H9 (cell line): ENCODE results near the gene PARD3. TPM values are rescaled to one million over a fixed set of nuclear protein-coding genes. Genes with fewer than 3 reads are reported as not detected.

ENCODE experiments used
- DNase-seq: peaks from one replicate; pipeline ENCODE4 v3.0.0-alpha.2; 2017
- H2AFZ ChIP-seq: one replicate; pipeline ENCODE4 v1.6.1; 2013; ENCODE audit warnings: mild to moderate bottlenecking, low read length, control low read depth, moderate library complexity
- H2AK5ac ChIP-seq: 2 replicates; pipeline ENCODE4 v1.6.1; 2013; ENCODE audit warnings: low read length, control low read depth, mixed read lengths; ENCODE audit not compliant: insufficient read length
- H2BK120ac ChIP-seq: one replicate; pipeline ENCODE4 v1.6.1; 2013; ENCODE audit warnings: low read depth, mild to moderate bottlenecking, low read length, control low read depth, inconsistent platforms; ENCODE audit not compliant: poor library complexity, severe bottlenecking
- H2BK12ac ChIP-seq: 2 replicates; pipeline ENCODE4 v1.6.1; 2013; ENCODE audit warnings: low read length, control low read depth, mixed read lengths, low read depth; ENCODE audit not compliant: insufficient read length
- H2BK15ac ChIP-seq: 2 replicates; pipeline ENCODE4 v1.6.1; 2013; ENCODE audit warnings: low read depth, low read length, control low read depth
- H2BK20ac ChIP-seq: one replicate; pipeline ENCODE4 v1.6.1; 2013; ENCODE audit warnings: low read depth, mild to moderate bottlenecking, low read length, control low read depth, inconsistent platforms; ENCODE audit not compliant: poor library complexity, severe bottlenecking
- H2BK5ac ChIP-seq: 2 replicates; pipeline ENCODE4 v1.6.1; 2013; ENCODE audit warnings: low read length, control low read depth, mixed read lengths; ENCODE audit not compliant: insufficient read length
- H3K14ac ChIP-seq: 2 replicates; pipeline ENCODE4 v1.6.1; 2013; ENCODE audit warnings: low read length, control low read depth; ENCODE audit not compliant: insufficient read depth
- H3K18ac ChIP-seq: 2 replicates; pipeline ENCODE4 v1.6.1; 2013; ENCODE audit warnings: low read depth, mild to moderate bottlenecking, mixed read lengths, low read length, control low read depth; ENCODE audit not compliant: insufficient read length
- H3K23ac ChIP-seq: 2 replicates; pipeline ENCODE4 v1.6.1; 2013; ENCODE audit warnings: low read length, control low read depth, mixed read lengths, low read depth; ENCODE audit not compliant: insufficient read length
- H3K23me2 ChIP-seq: 2 replicates; pipeline ENCODE4 v1.6.1; 2013; ENCODE audit warnings: low read depth, mild to moderate bottlenecking, mixed read lengths, low read length, control low read depth; ENCODE audit not compliant: insufficient read length, poor library complexity, severe bottlenecking
- H3K27ac ChIP-seq: 2 replicates; pipeline ENCODE4 v1.5.1; 2013; ENCODE audit warnings: low read length, control low read depth, mixed read lengths, low read depth; ENCODE audit not compliant: insufficient read length
- H3K27me3 ChIP-seq: 2 replicates; pipeline ENCODE4 v1.6.1; 2013; ENCODE audit warnings: low read length, control low read depth, inconsistent platforms; ENCODE audit not compliant: insufficient read depth
- H3K4ac ChIP-seq: 2 replicates; pipeline ENCODE4 v1.6.1; 2013; ENCODE audit warnings: low read depth, mild to moderate bottlenecking, control low read depth, inconsistent platforms, low read length, moderate library complexity
- H3K4me1 ChIP-seq: 2 replicates; pipeline ENCODE4 v1.6.1; 2013; ENCODE audit warnings: low read length, control low read depth, inconsistent platforms; ENCODE audit not compliant: insufficient read depth
- H3K4me2 ChIP-seq: 2 replicates; pipeline ENCODE4 v1.6.1; 2013; ENCODE audit warnings: low read length, control low read depth, mixed read lengths; ENCODE audit not compliant: insufficient read length, insufficient read depth
- H3K56ac ChIP-seq: 2 replicates; pipeline ENCODE4 v1.6.1; 2013; ENCODE audit warnings: low read depth, mild to moderate bottlenecking, mixed read lengths, low read length, control low read depth; ENCODE audit not compliant: insufficient read length
- H3K79me1 ChIP-seq: 2 replicates; pipeline ENCODE4 v1.6.1; 2013; ENCODE audit warnings: low read depth, mild to moderate bottlenecking, moderate library complexity, low read length, control low read depth, inconsistent platforms; ENCODE audit not compliant: insufficient read depth, poor library complexity, severe bottlenecking
- H3K79me2 ChIP-seq: 2 replicates; pipeline ENCODE4 v1.6.1; 2013; ENCODE audit warnings: low read length, control low read depth, inconsistent platforms; ENCODE audit not compliant: insufficient read depth
- H3K9ac ChIP-seq: 2 replicates; pipeline ENCODE4 v1.6.1; 2013; ENCODE audit warnings: low read length, control low read depth, mixed read lengths; ENCODE audit not compliant: insufficient read length; ENCODE audit errors: extremely low read depth
- H3K9me3 ChIP-seq: one replicate; pipeline ENCODE4 v1.6.1; 2013; ENCODE audit warnings: low read depth, low read length, inconsistent platforms; ENCODE audit not compliant: control insufficient read depth
- H3T11ph ChIP-seq: one replicate; pipeline ENCODE4 v1.6.1; 2013; ENCODE audit warnings: mild to moderate bottlenecking, low read length, control low read depth, inconsistent platforms
- H4K20me1 ChIP-seq: one replicate; pipeline ENCODE4 v1.6.1; 2013; ENCODE audit not compliant: control insufficient read depth, insufficient read length, insufficient read depth
- H4K5ac ChIP-seq: 2 replicates; pipeline ENCODE4 v1.6.1; 2013; ENCODE audit warnings: low read depth, mild to moderate bottlenecking, mixed read lengths, low read length, control low read depth; ENCODE audit not compliant: insufficient read length
- H4K8ac ChIP-seq: replicated peaks from 2 replicates; pipeline ENCODE4 v1.6.1; 2013; ENCODE audit warnings: low read length, control low read depth, mixed read lengths, low read depth; ENCODE audit not compliant: insufficient read length
- H4K91ac ChIP-seq: 2 replicates; pipeline ENCODE4 v1.6.1; 2013; ENCODE audit warnings: low read depth, mild to moderate bottlenecking, moderate library complexity, mixed read lengths, low read length, control low read depth; ENCODE audit not compliant: insufficient read length
- H3K27ac Mint-ChIP-seq, 3 experiments: 2 replicates in 2 of 3; 3 replicates in 1 of 3; pipeline ENCODE4 v1.8.0; 2020 to 2021; ENCODE audit warnings: mixed read lengths in 3 of 3, mild to moderate bottlenecking in 1 of 3, moderate library complexity in 1 of 3
- H3K27me3 Mint-ChIP-seq: 2 replicates; pipeline ENCODE4 v1.8.0; 2021; ENCODE audit warnings: low read depth, mild to moderate bottlenecking, moderate library complexity, mixed read lengths
- H3K36me3 Mint-ChIP-seq, 3 experiments: 2 replicates in 2 of 3; 3 replicates in 1 of 3; pipeline ENCODE4 v1.8.0; 2020 to 2021; ENCODE audit warnings: low read depth in 3 of 3, mixed read lengths in 3 of 3; ENCODE audit not compliant: insufficient read depth in 1 of 3
- H3K4me1 Mint-ChIP-seq, 2 experiments: 2 replicates each; pipeline ENCODE4 v1.8.0; 2020; ENCODE audit warnings: mixed read lengths in 2 of 2
- H3K4me3 Mint-ChIP-seq, 2 experiments: 2 replicates in 1 of 2; 3 replicates in 1 of 2; pipeline ENCODE4 v1.8.0; 2020 to 2021; ENCODE audit warnings: mild to moderate bottlenecking in 2 of 2, mixed read lengths in 2 of 2, moderate library complexity in 1 of 2
- H3K9me3 Mint-ChIP-seq, 2 experiments: 2 replicates in 1 of 2; 3 replicates in 1 of 2; pipeline ENCODE4 v1.8.0; 2020; ENCODE audit warnings: mild to moderate bottlenecking in 2 of 2, mixed read lengths in 2 of 2, moderate library complexity in 1 of 2
- CTCF ChIP-seq: fragments of 200-600 bp; sonication (generic); conservative IDR thresholded peaks from 3 replicates; pipeline ENCODE4 v1.8.0; 2021; ENCODE audit warnings: antibody characterized with exemption, mild to moderate bottlenecking
- WGBS: extraction: QIAGEN DNeasy Blood & Tissue Kit; methylation state at CpG from one replicate; pipeline ENCODE4 v1.1.7; 2013; ENCODE audit warnings: missing lambda C conversion rate, low lambda C conversion rate, mixed read lengths; ENCODE audit not compliant: insufficient read length; ENCODE audit errors: extremely low coverage; 5-methylcytosine and 5-hydroxymethylcytosine counted together
- total RNA-seq: library from RNA; stranded (reverse); gene quantifications from 2 replicates; pipeline ENCODE4 v1.2.1, GENCODE V29; 2021

Gene PARD3
- total RNA-seq, 1 experiment from 2014 or later, result 44.7 TPM

GRCh38 chr10:34413756-34414587 lies 401.1 kb downstream of the PARD3 start:
- Histone ChIP-seq H3K79me2 (no peaks in the 10 kb centered on the region), H4K91ac (no peak overlapping the region), H3K18ac (no peak overlapping the region), H3K27ac (no peak overlapping the region), H3K79me1 (peaks cover 5% of the 10 kb centered on the region), H3K27me3 (no peaks in the 10 kb centered on the region), H3T11ph (no peak overlapping the region), H4K20me1 (no peaks in the 10 kb centered on the region), H3K9me3 (no peaks in the 10 kb centered on the region), H2BK5ac (no peak overlapping the region), H4K5ac (no peak overlapping the region), H3K4ac (no peak overlapping the region), H3K23ac (no peak overlapping the region), H2BK15ac (no peak overlapping the region), H3K4me1 (peaks cover 2% of the 10 kb centered on the region; the same call in 1 of the 2 replicates), H2BK12ac (no peak overlapping the region), H3K23me2 (no peaks in the 10 kb centered on the region), H2AK5ac (no peak overlapping the region), H3K4me2 (no peak overlapping the region), H3K56ac (no peak overlapping the region), H2AFZ (no peak overlapping the region), H3K14ac (no peak overlapping the region), H2BK120ac (no peak overlapping the region), H4K8ac (no peak overlapping the region), H2BK20ac (no peak overlapping the region), H3K9ac (no peak overlapping the region)
- no CpG with 5 or more reads among the region's 11 CpGs for WGBS
- no peaks in the 10 kb centered on the region for H3K36me3 Mint-ChIP-seq
- H3K4me1 Mint-ChIP-seq, result peaks cover 40 to 47% of the 10 kb centered on the region in 2 experiments
- DNase-seq, result no peak
- H3K27me3 Mint-ChIP-seq, result no peaks in the 10 kb centered on the region
- TF ChIP-seq CTCF, result no peak
- no peaks in the 10 kb centered on the region for H3K9me3 Mint-ChIP-seq
- no peak overlapping the region for H3K27ac Mint-ChIP-seq
- no peak overlapping the region for H3K4me3 Mint-ChIP-seq
